ENCODE results near the gene FBXL15.

- TF ChIP-seq RARB (CRISPR knock-in tag; IDR thresholded peaks at IDR 0.05) (no peak), TOX (CRISPR knock-in tag; IDR thresholded peaks at IDR 0.05; ENCODE audit: borderline replicate concordance) (no peak), ZFP30 (CRISPR knock-in tag; IDR thresholded peaks at IDR 0.05) (no peak), ZNF565 (CRISPR knock-in tag; conservative IDR thresholded peaks at IDR 0.05; ENCODE audit: low read depth) (no peak), CSDC2 (CRISPR knock-in tag; IDR thresholded peaks at IDR 0.05) (no peak), ZNF70 (CRISPR knock-in tag; IDR thresholded peaks at IDR 0.05) (no peak), ESRRG (CRISPR knock-in tag; IDR thresholded peaks at IDR 0.05) (no peak)
Observed at GRCh38 chr10:102395400-102396316, 25.0 kb upstream of the FBXL15 start, which contains the start of gene NFKB2.

Measured in SK-N-SH treated with all-trans-retinoic acid at 6 μM for 48 hours (cell line).